Stimulated activated CD4-positive, alpha-beta T cell treated with anti-CD3 and anti-CD28 coated beads, Interleukin-4, amount 100 ng/mL, for 4 hours (primary cell): Measurements from ENCODE around the gene CLTB.

Experiments
- DNase-seq, 2 experiments: peaks; one replicate each; pipeline ENCODE4 v3.0.0-alpha.2; 2020

Gene CLTB

GRCh38 chr5:176379881-176380280 lies 36.5 kb downstream of the CLTB start:
- no peak for DNase-seq

- DNase-seq, result no peak
These were observed 43.1 kb downstream of the CLTB start for GRCh38 chr5:176373100-176373818.

GRCh38 chr5:176371621-176372539 lies 44.5 kb downstream of the CLTB start:
- DNase-seq, result no peak

GRCh38 chr5:176369934-176370711 lies 46.2 kb downstream of the CLTB start:
- DNase-seq, result no peak

- DNase-seq, result no peak
These were observed 47.6 kb downstream of the CLTB start for GRCh38 chr5:176368726-176369125.

GRCh38 chr5:176366232-176366894 lies 50.0 kb downstream of the CLTB start:
- DNase-seq, result no peak

- peak; percentile 57 to 67 for DNase-seq
These were observed 50.7 kb downstream of the CLTB start, which contains the start of gene ARL10 for GRCh38 chr5:176365351-176366231. TSS of gene ARL10 (plus strand) at chr5:176365487. CDS start at chr5:176365564, 77 bp downstream.

GRCh38 chr5:176364765-176365350 lies 51.5 kb downstream of the CLTB start:
- no peak for DNase-seq

- no peak for DNase-seq
These were observed 54.2 kb downstream of the CLTB start for GRCh38 chr5:176362233-176362490.

- peak; percentile 92 to 93 for DNase-seq
These were observed 54.7 kb downstream of the CLTB start, which contains the start of gene KIAA1191 for GRCh38 chr5:176361437-176362232. TSS of gene KIAA1191 (minus strand) at chr5:176361764. CDS start at chr5:176359508, 2,256 bp downstream.

GRCh38 chr5:176360894-176361436 lies 55.4 kb downstream of the CLTB start:
- DNase-seq, result no peak

- no peak for DNase-seq
These were observed 56.7 kb downstream of the CLTB start for GRCh38 chr5:176359658-176360057.

- no peak for DNase-seq
These were observed 60.2 kb downstream of the CLTB start for GRCh38 chr5:176356179-176356566.

- DNase-seq, result no peak
These were observed 60.8 kb downstream of the CLTB start for GRCh38 chr5:176355400-176356178.

- DNase-seq, result no peak
These were observed 62.8 kb downstream of the CLTB start for GRCh38 chr5:176353533-176353932.

- no peak for DNase-seq
These were observed 64.0 kb downstream of the CLTB start for GRCh38 chr5:176352116-176352878.

GRCh38 chr5:176350416-176350815 lies 65.9 kb downstream of the CLTB start:
- DNase-seq, result no peak

- no peak for DNase-seq
These were observed 73.4 kb downstream of the CLTB start for GRCh38 chr5:176342766-176343458.
